Spleen (tissue), 7 donors: ENCODE measurements around the gene ODAD4.

Source experiments
- CTCF ChIP-seq, 11 experiments: fragments of 200-600 bp in 7 of 11; fragments of 450-650 bp in 4 of 11; sonication (generic) in 4 of 11; IDR thresholded peaks in 8 of 11; conservative IDR thresholded peaks in 3 of 11; 1 replicate in 7 of 11; 2 replicates in 4 of 11; pipeline versions ENCODE4 v1.4.0 to v1.8.0; 2016 to 2021; ENCODE audit warnings: antibody characterized with exemption in 11 of 11, inconsistent platforms in 4 of 11, mild to moderate bottlenecking in 1 of 11
- POLR2A ChIP-seq, 3 donors: fragments of 450-650 bp; IDR thresholded peaks; one replicate each; pipeline ENCODE4 v1.5.1; 2017; ENCODE audit warnings: antibody characterized with exemption in 3 of 3, mild to moderate bottlenecking in 1 of 3
- POLR2AphosphoS5 ChIP-seq, 3 donors: sonication (generic); formaldehyde crosslinking; IDR thresholded peaks; one replicate each; pipeline ENCODE4 v1.5.1; 2017; ENCODE audit warnings: antibody characterized with exemption in 3 of 3
- donor health status: DM: no; HTN: no; CAD: no; lungs with moderate emphysema.
- donor health status: DM: no; HTN: no; CAD: no.
- donor health status: DM: no; HTN: no; CAD: no.

- TF ChIP-seq POLR2AphosphoS5 (IDR thresholded peaks at IDR 0.05) (no peak), CTCF (IDR thresholded peaks at IDR 0.05 in 8 of 11, conservative IDR thresholded peaks at IDR 0.05 in 3 of 11) (no peak), POLR2A (IDR thresholded peaks at IDR 0.05) (no peak)
These were observed 42.0 kb upstream of the ODAD4 start for GRCh38 chr17:41888332-41888965.
